Vagina (tissue), 2 donors: ENCODE measurements around the gene PCDHGA1.

Experiments used
- CTCF ChIP-seq, 3 experiments: fragments of 450-650 bp in 2 of 3; fragments of 200-600 bp in 1 of 3; sonication (generic) in 1 of 3; IDR thresholded peaks; one replicate each; pipeline ENCODE4 v1.5.1; 2017 to 2019; ENCODE audit warnings: antibody characterized with exemption in 3 of 3, mild to moderate bottlenecking in 2 of 3, moderate library complexity in 2 of 3
- POLR2A ChIP-seq, 2 donors: fragments of 450-650 bp; IDR thresholded peaks; one replicate each; pipeline ENCODE4 v1.6.1; 2017; ENCODE audit warnings: antibody characterized with exemption in 2 of 2, mild to moderate bottlenecking in 2 of 2, moderate library complexity in 2 of 2

- TF ChIP-seq POLR2A (IDR thresholded peaks at IDR 0.05) (no peak), CTCF (IDR thresholded peaks at IDR 0.05) (no peak)
These were observed 164.6 kb downstream of the PCDHGA1 start for GRCh38 chr5:141494761-141495452.
